Adrenal gland (tissue), 5 donors: ENCODE measurements around the gene TMEM255B.

Experiments used
- POLR2A ChIP-seq, 2 donors: fragments of 450-650 bp; IDR thresholded peaks; one replicate each; pipeline ENCODE4 v1.6.1; 2017; ENCODE audit warnings: antibody characterized with exemption in 2 of 2, mild to moderate bottlenecking in 2 of 2, moderate library complexity in 1 of 2
- TF ChIP-seq, protein P1 (sequence below), 6 experiments: fragments of 450-650 bp in 4 of 6; fragments of 200-600 bp in 2 of 6; sonication (generic) in 1 of 6; IDR thresholded peaks; 1 replicate in 5 of 6; 2 replicates in 1 of 6; pipeline versions ENCODE4 v1.5.1 to v1.8.0; 2016 to 2021; ENCODE audit warnings: antibody characterized with exemption in 6 of 6, mild to moderate bottlenecking in 2 of 6, moderate library complexity in 1 of 6
- donor health status: DM: no; HTN: no; CAD: no.

GRCh38 chr13:113851480-113851803, 92.4 kb downstream of the TMEM255B start:
- TF ChIP-seq, protein P1, sequence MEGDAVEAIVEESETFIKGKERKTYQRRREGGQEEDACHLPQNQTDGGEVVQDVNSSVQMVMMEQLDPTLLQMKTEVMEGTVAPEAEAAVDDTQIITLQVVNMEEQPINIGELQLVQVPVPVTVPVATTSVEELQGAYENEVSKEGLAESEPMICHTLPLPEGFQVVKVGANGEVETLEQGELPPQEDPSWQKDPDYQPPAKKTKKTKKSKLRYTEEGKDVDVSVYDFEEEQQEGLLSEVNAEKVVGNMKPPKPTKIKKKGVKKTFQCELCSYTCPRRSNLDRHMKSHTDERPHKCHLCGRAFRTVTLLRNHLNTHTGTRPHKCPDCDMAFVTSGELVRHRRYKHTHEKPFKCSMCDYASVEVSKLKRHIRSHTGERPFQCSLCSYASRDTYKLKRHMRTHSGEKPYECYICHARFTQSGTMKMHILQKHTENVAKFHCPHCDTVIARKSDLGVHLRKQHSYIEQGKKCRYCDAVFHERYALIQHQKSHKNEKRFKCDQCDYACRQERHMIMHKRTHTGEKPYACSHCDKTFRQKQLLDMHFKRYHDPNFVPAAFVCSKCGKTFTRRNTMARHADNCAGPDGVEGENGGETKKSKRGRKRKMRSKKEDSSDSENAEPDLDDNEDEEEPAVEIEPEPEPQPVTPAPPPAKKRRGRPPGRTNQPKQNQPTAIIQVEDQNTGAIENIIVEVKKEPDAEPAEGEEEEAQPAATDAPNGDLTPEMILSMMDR (IDR thresholded peaks at IDR 0.05), result no peak
- TF ChIP-seq POLR2A (IDR thresholded peaks at IDR 0.05), result no peak
